DND-41 (cell line): ENCODE data around the gene KDELR1.

Source experiments
- ATAC-seq: fragments of 200-7000 bp; cut with Tn5 transposase; 3 replicates; pipeline ENCODE4 v1.9.1; 2021; ENCODE audit warnings: low read depth; ENCODE audit not compliant: insufficient read depth
- DNase-seq: peaks from one replicate; pipeline ENCODE4 v3.0.0-alpha.2; 2020
- H2AFZ ChIP-seq: 2 replicates; pipeline ENCODE4 v1.6.0; 2012; ENCODE audit warnings: low read depth, low read length
- H3K27ac ChIP-seq: 2 replicates; pipeline ENCODE4 v1.5.1; 2012; ENCODE audit warnings: low read length, inconsistent platforms
- H3K27me3 ChIP-seq: fragments of 200-600 bp; sonication (generic); 2 replicates; pipeline ENCODE4 v1.6.0; 2012; ENCODE audit warnings: low read length, mild to moderate bottlenecking, inconsistent platforms; ENCODE audit not compliant: insufficient read depth, poor library complexity
- H3K36me3 ChIP-seq: 2 replicates; pipeline ENCODE4 v1.5.1; 2012; ENCODE audit warnings: low read length, inconsistent platforms; ENCODE audit not compliant: insufficient read depth
- H3K4me1 ChIP-seq: 2 replicates; pipeline ENCODE4 v1.5.1; 2012; ENCODE audit warnings: mild to moderate bottlenecking, low read length; ENCODE audit not compliant: insufficient read depth
- H3K4me2 ChIP-seq: 2 replicates; pipeline ENCODE4 v1.6.0; 2012; ENCODE audit warnings: mild to moderate bottlenecking, moderate library complexity, low read length, inconsistent platforms; ENCODE audit not compliant: insufficient read depth
- H3K4me3 ChIP-seq, 2 experiments: fragments of 200-600 bp in 1 of 2; shearing (Covaris generic) in 1 of 2; 2 replicates each; pipeline ENCODE4 v1.5.1; 2012 to 2016; ENCODE audit warnings: inconsistent platforms in 2 of 2, low read length in 2 of 2, mild to moderate bottlenecking in 2 of 2, low read depth in 1 of 2, moderate library complexity in 1 of 2
- H3K79me2 ChIP-seq: 2 replicates; pipeline ENCODE4 v1.6.0; 2012; ENCODE audit warnings: low read length, inconsistent platforms; ENCODE audit not compliant: insufficient read depth
- H3K9ac ChIP-seq: 2 replicates; pipeline ENCODE4 v1.6.0; 2012; ENCODE audit warnings: low read depth, mild to moderate bottlenecking, inconsistent platforms, low read length, moderate library complexity
- H3K9me3 ChIP-seq: 2 replicates; pipeline ENCODE4 v1.5.1; 2012; ENCODE audit warnings: low read length, moderate library complexity, mild to moderate bottlenecking, inconsistent platforms; ENCODE audit not compliant: insufficient read depth, severe bottlenecking
- H4K20me1 ChIP-seq: 2 replicates; pipeline ENCODE4 v1.6.0; 2012; ENCODE audit warnings: low read length; ENCODE audit not compliant: insufficient read depth
- EZH2 ChIP-seq: IDR thresholded peaks from 3 replicates; pipeline ENCODE4 v1.6.1; 2012; ENCODE audit warnings: borderline replicate concordance, low read depth, mild to moderate bottlenecking, moderate library complexity, low read length, inconsistent platforms; ENCODE audit not compliant: severe bottlenecking
- TF ChIP-seq, protein P1 (sequence below): IDR thresholded peaks from 2 replicates; pipeline ENCODE4 v1.5.1; 2012; ENCODE audit warnings: borderline replicate concordance, low read length, moderate library complexity, mild to moderate bottlenecking; ENCODE audit not compliant: poor library complexity, severe bottlenecking; ENCODE audit errors: extremely low read depth

KDELR1 gene

DNA sequence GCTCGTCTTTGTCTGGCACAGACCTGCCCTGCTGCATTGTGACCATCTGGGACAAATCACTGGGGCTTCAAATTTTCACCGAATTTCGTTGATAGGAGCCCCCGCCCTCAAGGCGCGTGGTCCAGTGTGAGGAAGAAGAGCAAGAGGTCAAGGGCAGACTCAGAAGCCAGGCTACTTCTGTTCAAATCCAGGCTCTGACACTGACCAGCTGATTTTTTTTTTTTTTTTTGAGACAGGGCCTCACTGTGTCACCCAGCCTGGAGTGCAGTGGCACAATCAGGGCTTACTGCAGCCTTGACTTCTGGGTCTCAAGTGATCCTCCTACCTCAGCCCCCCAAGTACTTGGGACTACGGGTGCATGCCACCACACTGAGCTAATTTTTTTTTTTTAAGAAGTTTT is 20.0 kb downstream of the KDELR1 start:
- Histone ChIP-seq H3K4me2 (no peak overlapping the region), H3K79me2 (no peaks in the 10 kb centered on the region), H3K36me3 (no peaks in the 10 kb centered on the region), H3K27ac (no peak overlapping the region), H2AFZ (no peak overlapping the region), H3K4me3 (no peak overlapping the region), H3K4me1 (no peaks in the 10 kb centered on the region), H3K27me3 (no peaks in the 10 kb centered on the region), H3K9me3 (no peaks in the 10 kb centered on the region), H3K9ac (no peak overlapping the region), H4K20me1 (no peaks in the 10 kb centered on the region)
- DNase-seq (no peak), ATAC-seq (no peak)
- TF ChIP-seq EZH2, result no peak
- TF ChIP-seq, protein P1, sequence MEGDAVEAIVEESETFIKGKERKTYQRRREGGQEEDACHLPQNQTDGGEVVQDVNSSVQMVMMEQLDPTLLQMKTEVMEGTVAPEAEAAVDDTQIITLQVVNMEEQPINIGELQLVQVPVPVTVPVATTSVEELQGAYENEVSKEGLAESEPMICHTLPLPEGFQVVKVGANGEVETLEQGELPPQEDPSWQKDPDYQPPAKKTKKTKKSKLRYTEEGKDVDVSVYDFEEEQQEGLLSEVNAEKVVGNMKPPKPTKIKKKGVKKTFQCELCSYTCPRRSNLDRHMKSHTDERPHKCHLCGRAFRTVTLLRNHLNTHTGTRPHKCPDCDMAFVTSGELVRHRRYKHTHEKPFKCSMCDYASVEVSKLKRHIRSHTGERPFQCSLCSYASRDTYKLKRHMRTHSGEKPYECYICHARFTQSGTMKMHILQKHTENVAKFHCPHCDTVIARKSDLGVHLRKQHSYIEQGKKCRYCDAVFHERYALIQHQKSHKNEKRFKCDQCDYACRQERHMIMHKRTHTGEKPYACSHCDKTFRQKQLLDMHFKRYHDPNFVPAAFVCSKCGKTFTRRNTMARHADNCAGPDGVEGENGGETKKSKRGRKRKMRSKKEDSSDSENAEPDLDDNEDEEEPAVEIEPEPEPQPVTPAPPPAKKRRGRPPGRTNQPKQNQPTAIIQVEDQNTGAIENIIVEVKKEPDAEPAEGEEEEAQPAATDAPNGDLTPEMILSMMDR, result no peak

DNA sequence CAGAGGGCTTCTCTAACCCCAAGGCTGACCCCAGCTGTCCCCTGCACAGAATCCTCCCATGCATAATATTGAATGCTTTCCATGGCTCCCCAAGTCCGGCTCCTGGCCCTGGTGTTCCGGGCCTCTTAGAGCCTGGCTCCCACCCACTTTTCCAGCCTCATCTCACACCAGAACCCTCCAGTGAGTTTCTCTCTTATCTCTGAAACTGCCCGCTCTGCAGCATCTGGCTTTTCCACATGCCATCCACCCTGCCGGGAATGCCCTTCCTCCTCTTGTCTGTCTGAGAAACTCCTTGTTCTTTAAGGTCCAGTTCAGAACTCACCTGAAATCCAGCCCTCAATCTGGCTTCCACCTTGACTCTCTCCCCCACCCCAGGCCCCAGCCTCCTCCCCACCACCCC is 20.4 kb downstream of the KDELR1 start:
- ATAC-seq, result no peak
- no peaks in the 10 kb centered on the region for H3K9me3 ChIP-seq

DNA sequence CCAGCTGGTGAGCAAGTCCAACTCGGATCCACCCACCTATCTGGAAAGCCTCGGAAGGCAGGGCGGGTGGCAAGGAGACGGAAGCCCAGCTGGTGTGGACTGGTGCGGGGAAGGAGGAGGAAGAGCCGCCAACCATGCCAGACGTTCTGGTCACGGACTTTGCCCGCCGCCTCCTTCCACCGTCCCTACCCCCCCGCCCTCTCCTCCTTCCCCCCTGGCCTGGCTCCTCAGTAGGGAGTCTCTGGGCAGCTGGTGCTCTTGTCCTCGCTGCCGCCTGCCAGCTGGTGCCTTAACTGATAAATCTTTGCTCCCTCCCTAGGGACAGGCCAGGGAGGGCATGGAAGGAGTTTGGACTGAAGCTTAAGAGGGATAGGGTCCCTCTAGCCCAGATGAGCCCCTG is 22.4 kb downstream of the KDELR1 start:
- Histone ChIP-seq H3K36me3 (no peaks in the 10 kb centered on the region), H3K79me2 (no peaks in the 10 kb centered on the region), H3K9ac (no peak overlapping the region), H3K4me1 (peaks cover 10% of the 10 kb centered on the region), H3K9me3 (no peaks in the 10 kb centered on the region), H3K4me3 (no peak overlapping the region), H4K20me1 (no peaks in the 10 kb centered on the region), H3K4me2 (no peak overlapping the region), H2AFZ (no peak overlapping the region), H3K27me3 (no peaks in the 10 kb centered on the region), H3K27ac (no peak overlapping the region)
- DNase-seq (no peak), ATAC-seq (no peak)
- TF ChIP-seq, protein P1, result no peak
- no peak for TF ChIP-seq EZH2

More for the DNA sequence above, 20.4 kb downstream of the KDELR1 start:
- no peak overlapping the region for H3K9ac ChIP-seq
- H3K27me3 ChIP-seq, result no peaks in the 10 kb centered on the region
- H3K4me3 ChIP-seq, result no peak overlapping the region
- no peaks in the 10 kb centered on the region for H3K36me3 ChIP-seq
- TF ChIP-seq, protein P1, result no peak
- TF ChIP-seq EZH2, result no peak
- H3K4me1 ChIP-seq, result no peaks in the 10 kb centered on the region
- no peaks in the 10 kb centered on the region for H3K79me2 ChIP-seq
- H4K20me1 ChIP-seq, result no peaks in the 10 kb centered on the region
- no peak for DNase-seq
- H3K27ac ChIP-seq, result no peak overlapping the region
- H2AFZ ChIP-seq, result no peak overlapping the region
- no peak overlapping the region for H3K4me2 ChIP-seq

DNA sequence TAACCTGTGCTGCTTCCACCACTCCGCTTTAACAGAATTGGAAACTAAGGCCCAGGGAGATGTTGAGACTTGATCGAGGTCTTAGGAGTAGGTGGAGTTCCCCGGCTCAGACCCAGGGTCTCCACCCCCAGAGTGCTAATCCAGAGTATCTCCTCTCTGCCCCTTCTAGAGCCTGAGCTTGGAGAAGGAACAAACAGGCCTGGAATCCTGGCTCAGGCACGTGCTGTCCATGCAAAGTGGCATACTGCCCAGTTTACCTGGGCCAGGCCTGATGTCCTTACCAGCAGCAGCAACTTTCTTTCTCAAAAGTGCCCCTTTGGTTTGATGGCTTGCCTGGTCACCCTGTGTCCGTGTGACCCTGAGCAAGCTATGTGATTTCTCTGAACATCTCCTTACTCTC is 23.5 kb downstream of the KDELR1 start:
- Histone ChIP-seq H3K36me3 (no peaks in the 10 kb centered on the region), H2AFZ (no peak overlapping the region), H3K4me2 (no peak overlapping the region), H3K4me3 (no peak overlapping the region), H3K27me3 (no peaks in the 10 kb centered on the region), H3K4me1 (peaks cover 17% of the 10 kb centered on the region), H4K20me1 (no peaks in the 10 kb centered on the region), H3K9ac (no peak overlapping the region), H3K79me2 (peaks cover under 1% of the 10 kb centered on the region; the same call in 1 of the 2 replicates), H3K27ac (no peak overlapping the region), H3K9me3 (no peaks in the 10 kb centered on the region)
- DNase-seq, result no peak
- TF ChIP-seq, protein P1, result no peak
- TF ChIP-seq EZH2, result no peak
- no peak for ATAC-seq
